Measurements from ENCODE around the gene EPN1.

DNA sequence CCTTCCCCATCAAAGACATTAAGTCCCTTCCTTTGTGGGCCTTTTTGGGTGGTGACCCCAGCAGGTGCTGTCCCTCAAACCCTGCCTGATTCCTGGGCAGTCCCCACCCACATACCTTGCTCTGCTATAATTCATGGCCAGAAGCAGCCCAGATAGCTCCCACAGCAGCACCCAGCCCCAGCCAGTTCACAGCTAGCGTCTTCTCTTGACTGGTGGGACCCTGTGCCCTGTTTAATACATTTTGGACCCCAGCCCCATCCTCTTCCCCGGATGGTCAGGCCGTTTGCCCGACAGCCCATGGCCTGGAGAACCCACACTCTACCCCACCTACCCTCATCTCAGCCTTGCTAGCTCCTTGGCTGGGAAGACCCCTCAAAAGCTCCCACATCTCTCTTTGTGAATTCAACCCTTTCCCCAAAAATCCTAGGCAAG is 24.9 kb upstream of the EPN1 start:
- TF ChIP-seq, protein P1, sequence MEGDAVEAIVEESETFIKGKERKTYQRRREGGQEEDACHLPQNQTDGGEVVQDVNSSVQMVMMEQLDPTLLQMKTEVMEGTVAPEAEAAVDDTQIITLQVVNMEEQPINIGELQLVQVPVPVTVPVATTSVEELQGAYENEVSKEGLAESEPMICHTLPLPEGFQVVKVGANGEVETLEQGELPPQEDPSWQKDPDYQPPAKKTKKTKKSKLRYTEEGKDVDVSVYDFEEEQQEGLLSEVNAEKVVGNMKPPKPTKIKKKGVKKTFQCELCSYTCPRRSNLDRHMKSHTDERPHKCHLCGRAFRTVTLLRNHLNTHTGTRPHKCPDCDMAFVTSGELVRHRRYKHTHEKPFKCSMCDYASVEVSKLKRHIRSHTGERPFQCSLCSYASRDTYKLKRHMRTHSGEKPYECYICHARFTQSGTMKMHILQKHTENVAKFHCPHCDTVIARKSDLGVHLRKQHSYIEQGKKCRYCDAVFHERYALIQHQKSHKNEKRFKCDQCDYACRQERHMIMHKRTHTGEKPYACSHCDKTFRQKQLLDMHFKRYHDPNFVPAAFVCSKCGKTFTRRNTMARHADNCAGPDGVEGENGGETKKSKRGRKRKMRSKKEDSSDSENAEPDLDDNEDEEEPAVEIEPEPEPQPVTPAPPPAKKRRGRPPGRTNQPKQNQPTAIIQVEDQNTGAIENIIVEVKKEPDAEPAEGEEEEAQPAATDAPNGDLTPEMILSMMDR (IDR thresholded peaks at IDR 0.05) = no peak
- TF ChIP-seq POLR2A (IDR thresholded peaks at IDR 0.05) (no peak), POLR2AphosphoS5 (IDR thresholded peaks at IDR 0.05) (no peak)

Data from transverse colon (tissue), 4 donors.